ENCODE measurements around the gene TBCEL.
"Not testable (repeated sequence)": the region's sequence is repeated elsewhere in the genome, so short reads cannot be mapped to it uniquely, and the experiment has no call there.

Gene TBCEL

GRCh38 chr11:121105063-121105480 is 81.2 kb downstream of the TBCEL start:
- in situ Hi-C loops (cut with MboI; ENCODE audit: low sequenced_read_pairs): no loop called here

GRCh38 chr11:121105481-121106195 is 81.7 kb downstream of the TBCEL start:
- in situ Hi-C loops (cut with MboI; ENCODE audit: low sequenced_read_pairs): no loop called here

GRCh38 chr11:121106812-121107211 is 82.9 kb downstream of the TBCEL start:
- in situ Hi-C loops (cut with MboI; ENCODE audit: low sequenced_read_pairs): no loop called here

GRCh38 chr11:121108413-121108812 is 84.5 kb downstream of the TBCEL start:
- in situ Hi-C loops (cut with MboI; ENCODE audit: low sequenced_read_pairs): no loop called here

- in situ Hi-C loops (cut with MboI; ENCODE audit: low sequenced_read_pairs): no loop called here
Observed at GRCh38 chr11:121109471-121109870, 85.6 kb downstream of the TBCEL start.

GRCh38 chr11:121109916-121110586 is 86.1 kb downstream of the TBCEL start:
- in situ Hi-C loops (cut with MboI; ENCODE audit: low sequenced_read_pairs): no loop called here

- in situ Hi-C loops (cut with MboI; ENCODE audit: low sequenced_read_pairs): no loop called here
Observed at GRCh38 chr11:121110871-121111724, 87.2 kb downstream of the TBCEL start.

GRCh38 chr11:121112498-121113455 is 88.9 kb downstream of the TBCEL start:
- in situ Hi-C loops (cut with MboI; ENCODE audit: low sequenced_read_pairs): no loop called here

- in situ Hi-C loops (cut with MboI; ENCODE audit: low sequenced_read_pairs): no loop called here
Observed at GRCh38 chr11:121113611-121114010, 89.7 kb downstream of the TBCEL start.

- in situ Hi-C loops (cut with MboI; ENCODE audit: low sequenced_read_pairs): not testable (repeated sequence)
Observed at GRCh38 chr11:121115024-121115423, 91.1 kb downstream of the TBCEL start.

GRCh38 chr11:121117788-121118187 is 93.9 kb downstream of the TBCEL start:
- in situ Hi-C loops (cut with MboI; ENCODE audit: low sequenced_read_pairs): no loop called here

- in situ Hi-C loops (cut with MboI; ENCODE audit: low sequenced_read_pairs): no loop called here
Observed at GRCh38 chr11:121119440-121119839, 95.5 kb downstream of the TBCEL start.

- in situ Hi-C loops (cut with MboI; ENCODE audit: low sequenced_read_pairs): no loop called here
Observed at GRCh38 chr11:121122328-121122727, 98.4 kb downstream of the TBCEL start.

- in situ Hi-C loops (cut with MboI; ENCODE audit: low sequenced_read_pairs): no loop called here
Observed at GRCh38 chr11:121123496-121124069, 99.7 kb downstream of the TBCEL start.

- in situ Hi-C loops (cut with MboI; ENCODE audit: low sequenced_read_pairs): no loop called here
Observed at GRCh38 chr11:121127809-121128208, 103.9 kb downstream of the TBCEL start.

GRCh38 chr11:121129362-121130340 is 105.7 kb downstream of the TBCEL start:
- in situ Hi-C loops (cut with MboI; ENCODE audit: low sequenced_read_pairs): no loop called here

- in situ Hi-C loops (cut with MboI; ENCODE audit: low sequenced_read_pairs): no loop called here
Observed at GRCh38 chr11:121131656-121132055, 107.8 kb downstream of the TBCEL start.

- in situ Hi-C loops (cut with MboI; ENCODE audit: low sequenced_read_pairs): no loop called here
Observed at GRCh38 chr11:121132211-121132976, 108.5 kb downstream of the TBCEL start.
